ENCODE results near the gene CHCHD3.
"Not testable (repeated sequence)": the region's sequence is repeated elsewhere in the genome, so short reads cannot be mapped to it uniquely, and the experiment has no call there.

Gene CHCHD3

GRCh38 chr7:132897093-132897687 lies 184.7 kb downstream of the CHCHD3 start:
- no peak overlapping the region for H3K4me3 ChIP-seq (ENCODE audit: low read depth, low read length)
- DNase-seq (ENCODE audit: low read depth), result no peak
- TF ChIP-seq CTCF (IDR thresholded peaks at IDR 0.05; ENCODE audit: insufficient read depth, low read depth, low read length, missing control alignments), result no peak

- TF ChIP-seq CTCF (IDR thresholded peaks at IDR 0.05; ENCODE audit: insufficient read depth, low read depth, low read length, missing control alignments), result no peak
- DNase-seq (ENCODE audit: low read depth), result no peak
- no peak overlapping the region for H3K4me3 ChIP-seq (ENCODE audit: low read depth, low read length)
These were observed 186.7 kb downstream of the CHCHD3 start for GRCh38 chr7:132895231-132895630.

- peak; percentile 25 for DNase-seq (ENCODE audit: low read depth)
- H3K4me3 ChIP-seq (ENCODE audit: low read depth, low read length), result no peak overlapping the region
- no peak for TF ChIP-seq CTCF (IDR thresholded peaks at IDR 0.05; ENCODE audit: insufficient read depth, low read depth, low read length, missing control alignments)
These were observed 188.3 kb downstream of the CHCHD3 start for GRCh38 chr7:132893560-132893959.

GRCh38 chr7:132892744-132893143 lies 189.1 kb downstream of the CHCHD3 start:
- H3K4me3 ChIP-seq (ENCODE audit: low read depth, low read length); DNase-seq (ENCODE audit: low read depth): not testable (repeated sequence)

- no peak for TF ChIP-seq CTCF (IDR thresholded peaks at IDR 0.05; ENCODE audit: insufficient read depth, low read depth, low read length, missing control alignments)
- H3K4me3 ChIP-seq (ENCODE audit: low read depth, low read length), result no peak overlapping the region
- no peak for DNase-seq (ENCODE audit: low read depth)
These were observed 190.3 kb downstream of the CHCHD3 start for GRCh38 chr7:132891554-132891953.

GRCh38 chr7:132882714-132883428 lies 199.0 kb downstream of the CHCHD3 start:
- TF ChIP-seq CTCF (IDR thresholded peaks at IDR 0.05; ENCODE audit: insufficient read depth, low read depth, low read length, missing control alignments), result no peak
- peak; percentile 69 for DNase-seq (ENCODE audit: low read depth)
- no peak overlapping the region for H3K4me3 ChIP-seq (ENCODE audit: low read depth, low read length)

- no peak for DNase-seq (ENCODE audit: low read depth)
- no peak for TF ChIP-seq CTCF (IDR thresholded peaks at IDR 0.05; ENCODE audit: insufficient read depth, low read depth, low read length, missing control alignments)
- H3K4me3 ChIP-seq (ENCODE audit: low read depth, low read length), result no peak overlapping the region
These were observed 200.6 kb downstream of the CHCHD3 start for GRCh38 chr7:132881317-132881716.
